Testis (tissue), 2 donors: ENCODE measurements around the gene SLC17A2.

Experiments
- CTCF ChIP-seq, 3 experiments: fragments of 450-650 bp in 2 of 3; fragments of 200-600 bp in 1 of 3; sonication (generic) in 1 of 3; IDR thresholded peaks; one replicate each; pipeline ENCODE4 v1.5.1; 2016 to 2019; ENCODE audit warnings: antibody characterized with exemption in 3 of 3, mild to moderate bottlenecking in 2 of 3, moderate library complexity in 1 of 3
- POLR2A ChIP-seq: fragments of 450-650 bp; IDR thresholded peaks from one replicate; pipeline ENCODE4 v1.6.1; 2017; ENCODE audit warnings: antibody characterized with exemption, mild to moderate bottlenecking, moderate library complexity

- TF ChIP-seq CTCF (IDR thresholded peaks at IDR 0.05) (no peak), POLR2A (no peak)
Observed at GRCh38 chr6:25921525-25922203, 8.8 kb downstream of the SLC17A2 start.
